ENCODE measurements around the gene PTGFR.

DNA sequence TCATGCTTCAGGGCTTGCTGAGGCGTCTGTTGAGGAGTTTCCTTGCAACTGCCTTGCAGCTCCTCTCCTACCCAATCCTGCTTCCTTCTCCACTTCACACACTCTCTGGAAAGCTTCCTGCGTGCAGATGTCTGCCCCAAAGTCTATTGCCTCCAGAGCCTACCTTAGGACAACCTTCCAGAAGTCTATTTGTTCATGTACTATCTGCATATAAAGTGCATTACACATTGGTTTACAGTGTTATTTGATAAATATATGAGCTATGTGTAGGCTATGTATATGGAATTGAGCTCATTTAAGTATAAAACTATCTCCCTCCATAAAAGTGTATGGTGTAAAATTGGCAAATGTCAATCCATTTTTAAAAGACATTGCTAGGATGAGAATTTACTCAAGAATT lies 9.8 kb downstream of the PTGFR start:
- TF ChIP-seq, protein P1, sequence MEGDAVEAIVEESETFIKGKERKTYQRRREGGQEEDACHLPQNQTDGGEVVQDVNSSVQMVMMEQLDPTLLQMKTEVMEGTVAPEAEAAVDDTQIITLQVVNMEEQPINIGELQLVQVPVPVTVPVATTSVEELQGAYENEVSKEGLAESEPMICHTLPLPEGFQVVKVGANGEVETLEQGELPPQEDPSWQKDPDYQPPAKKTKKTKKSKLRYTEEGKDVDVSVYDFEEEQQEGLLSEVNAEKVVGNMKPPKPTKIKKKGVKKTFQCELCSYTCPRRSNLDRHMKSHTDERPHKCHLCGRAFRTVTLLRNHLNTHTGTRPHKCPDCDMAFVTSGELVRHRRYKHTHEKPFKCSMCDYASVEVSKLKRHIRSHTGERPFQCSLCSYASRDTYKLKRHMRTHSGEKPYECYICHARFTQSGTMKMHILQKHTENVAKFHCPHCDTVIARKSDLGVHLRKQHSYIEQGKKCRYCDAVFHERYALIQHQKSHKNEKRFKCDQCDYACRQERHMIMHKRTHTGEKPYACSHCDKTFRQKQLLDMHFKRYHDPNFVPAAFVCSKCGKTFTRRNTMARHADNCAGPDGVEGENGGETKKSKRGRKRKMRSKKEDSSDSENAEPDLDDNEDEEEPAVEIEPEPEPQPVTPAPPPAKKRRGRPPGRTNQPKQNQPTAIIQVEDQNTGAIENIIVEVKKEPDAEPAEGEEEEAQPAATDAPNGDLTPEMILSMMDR (conservative IDR thresholded peaks at IDR 0.05; ENCODE audit: low read length), result no peak
- no peak for TF ChIP-seq EZH2phosphoT487 (IDR thresholded peaks at IDR 0.05; ENCODE audit: borderline replicate concordance)

Data from Loucy (cell line).